ENCODE results near the gene LRP5. TPM values are rescaled to one million over a fixed set of nuclear protein-coding genes. Genes with fewer than 3 reads are reported as not detected.
A peak's percentile ranks its signal among the peaks of the same experiment; 100 is the strongest.
"Not testable (repeated sequence)": the region's sequence is repeated elsewhere in the genome, so short reads cannot be mapped to it uniquely, and the experiment has no call there.

The LRP5 gene
- total RNA-seq, 4 donors from 2014 or later = 32.6 to 68.9 (median 42.5) TPM

DNA sequence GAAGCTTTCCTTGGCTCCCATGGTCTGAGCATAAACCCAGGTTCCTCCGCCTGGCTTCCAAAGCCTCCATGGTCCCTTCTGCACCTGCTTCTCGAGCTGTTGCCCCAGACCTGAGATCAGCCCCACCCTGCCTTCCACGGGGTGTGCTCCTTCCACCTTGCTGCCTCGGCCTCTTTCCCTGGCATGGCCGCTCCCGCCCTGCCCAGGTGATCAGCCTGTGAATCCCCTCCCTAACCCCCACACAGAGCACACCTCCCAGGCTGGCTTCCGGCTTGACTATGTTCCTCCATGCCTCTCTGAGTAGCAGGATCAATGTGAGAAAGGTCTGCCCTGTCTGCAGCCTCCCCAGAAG is 145.5 kb downstream of the LRP5 start:
- 55 to 100% methylated on average over 1 to 5 of the region's 7 CpGs for WGBS, 2 donors (ENCODE audit: low coverage in 1 of 2)

DNA sequence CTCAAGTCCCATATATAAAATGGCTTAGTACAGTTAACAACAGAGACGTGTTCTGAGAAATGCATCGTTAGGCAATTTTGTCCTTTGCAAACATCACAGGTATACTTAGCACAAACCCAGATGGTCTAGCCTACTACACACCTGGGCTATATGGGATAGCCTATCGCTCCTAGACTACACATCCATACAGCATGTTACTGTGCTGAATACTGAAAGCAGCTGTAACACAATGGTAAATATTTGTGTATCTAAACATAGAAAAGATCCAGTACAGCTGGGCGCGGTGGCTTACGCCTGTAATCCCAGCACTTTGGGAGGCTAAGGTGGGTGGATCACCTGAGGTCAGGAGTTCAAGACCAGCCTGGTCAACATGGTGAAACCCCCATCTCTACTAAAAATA is 145.9 kb downstream of the LRP5 start:
- H3K4me1 ChIP-seq = peaks cover 0 to 26% (median 13%) of the 10 kb centered on the region in 3 donors
- not testable (repeated sequence) for ATAC-seq, H3K4me3 ChIP-seq, H3K27me3 ChIP-seq, H3K36me3 ChIP-seq, H3K27ac ChIP-seq, H3K9me3 ChIP-seq
- 71 to 77% methylated on average over 5 to 6 of the region's 6 CpGs for WGBS, 2 donors (ENCODE audit: low coverage in 1 of 2)

More for the DNA sequence above, 145.5 kb downstream of the LRP5 start:
- H3K27ac ChIP-seq = no peak overlapping the region
- H3K4me1 ChIP-seq = peaks cover 0 to 22% (median 9%) of the 10 kb centered on the region in 3 donors
- TF ChIP-seq POLR2A (IDR thresholded peaks at IDR 0.05) (no peak), EP300 (IDR thresholded peaks at IDR 0.05) (no peak), POLR2AphosphoS5 (IDR thresholded peaks at IDR 0.05) (no peak)
- TF ChIP-seq, protein P1, sequence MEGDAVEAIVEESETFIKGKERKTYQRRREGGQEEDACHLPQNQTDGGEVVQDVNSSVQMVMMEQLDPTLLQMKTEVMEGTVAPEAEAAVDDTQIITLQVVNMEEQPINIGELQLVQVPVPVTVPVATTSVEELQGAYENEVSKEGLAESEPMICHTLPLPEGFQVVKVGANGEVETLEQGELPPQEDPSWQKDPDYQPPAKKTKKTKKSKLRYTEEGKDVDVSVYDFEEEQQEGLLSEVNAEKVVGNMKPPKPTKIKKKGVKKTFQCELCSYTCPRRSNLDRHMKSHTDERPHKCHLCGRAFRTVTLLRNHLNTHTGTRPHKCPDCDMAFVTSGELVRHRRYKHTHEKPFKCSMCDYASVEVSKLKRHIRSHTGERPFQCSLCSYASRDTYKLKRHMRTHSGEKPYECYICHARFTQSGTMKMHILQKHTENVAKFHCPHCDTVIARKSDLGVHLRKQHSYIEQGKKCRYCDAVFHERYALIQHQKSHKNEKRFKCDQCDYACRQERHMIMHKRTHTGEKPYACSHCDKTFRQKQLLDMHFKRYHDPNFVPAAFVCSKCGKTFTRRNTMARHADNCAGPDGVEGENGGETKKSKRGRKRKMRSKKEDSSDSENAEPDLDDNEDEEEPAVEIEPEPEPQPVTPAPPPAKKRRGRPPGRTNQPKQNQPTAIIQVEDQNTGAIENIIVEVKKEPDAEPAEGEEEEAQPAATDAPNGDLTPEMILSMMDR (IDR thresholded peaks at IDR 0.05) = no peak
- H3K27me3 ChIP-seq = no peaks in the 10 kb centered on the region
- ATAC-seq = no peak
- no peaks in the 10 kb centered on the region for H3K9me3 ChIP-seq
- H3K4me3 ChIP-seq = no peak overlapping the region
- H3K36me3 ChIP-seq = no peaks in the 10 kb centered on the region

DNA sequence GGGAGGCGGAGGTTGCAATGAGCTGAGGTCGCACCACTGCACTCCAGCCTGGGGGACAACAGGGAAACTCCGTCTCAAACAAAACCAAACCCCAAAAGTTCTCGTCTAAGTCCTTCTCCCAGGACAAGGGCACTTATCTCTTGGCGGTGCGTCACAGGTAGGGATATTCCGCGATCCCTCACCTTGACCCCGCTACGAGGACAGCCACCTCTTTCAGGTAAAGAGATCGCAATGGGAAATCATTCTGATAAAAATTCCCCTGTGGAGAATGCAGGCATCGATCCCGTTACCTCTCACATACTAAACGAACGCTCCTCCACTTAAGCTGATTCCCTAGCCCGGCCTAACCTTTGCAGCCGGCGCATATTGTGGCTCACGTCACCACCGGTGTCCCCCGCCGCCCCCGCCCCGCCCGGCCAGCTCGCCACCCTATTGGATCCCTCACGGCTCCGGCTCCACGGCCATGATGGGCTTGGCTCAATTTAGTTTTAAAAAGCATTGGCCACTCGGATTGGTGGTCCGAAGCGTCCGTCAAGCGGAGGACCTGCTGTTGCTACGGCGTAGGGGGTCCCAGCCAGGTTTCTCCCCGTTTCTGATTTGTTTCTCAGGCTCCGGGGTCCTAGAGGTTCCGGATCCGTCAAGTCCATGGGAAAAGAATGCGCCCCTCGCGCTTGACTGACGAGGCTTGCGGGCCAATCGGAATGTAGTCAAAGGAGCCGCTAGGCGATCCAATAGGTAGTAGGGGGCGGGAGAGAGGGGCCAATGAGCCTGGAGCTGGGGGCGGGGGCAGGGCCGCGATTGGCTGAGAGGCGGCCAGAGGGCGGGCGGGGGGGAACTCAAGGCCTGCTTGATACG is 147.7 kb downstream of the LRP5 start:
- TF ChIP-seq, protein P1 (IDR thresholded peaks at IDR 0.05) = peak in 2 of 4 experiments; percentile 23 to 43
- TF ChIP-seq POLR2AphosphoS5 (IDR thresholded peaks at IDR 0.05) (peak; percentile 32), EP300 (IDR thresholded peaks at IDR 0.05) (no peak)
- Histone ChIP-seq H3K27ac (peak overlapping the region; percentile 91 to 99 (median 99)), H3K9me3 (no peaks in the 10 kb centered on the region), H3K4me3 (peak overlapping the region; percentile 84 to 97), H3K4me1 (peaks cover 1 to 44% (median 28%) of the 10 kb centered on the region in 3 donors), H3K36me3 (no peaks in the 10 kb centered on the region), H3K27me3 (no peaks in the 10 kb centered on the region)
- ATAC-seq = peak; percentile 94
- 1 to 17% methylated on average over 10 to 12 of the region's 56 CpGs for WGBS, 2 donors (ENCODE audit: low coverage in 1 of 2)

DNA sequence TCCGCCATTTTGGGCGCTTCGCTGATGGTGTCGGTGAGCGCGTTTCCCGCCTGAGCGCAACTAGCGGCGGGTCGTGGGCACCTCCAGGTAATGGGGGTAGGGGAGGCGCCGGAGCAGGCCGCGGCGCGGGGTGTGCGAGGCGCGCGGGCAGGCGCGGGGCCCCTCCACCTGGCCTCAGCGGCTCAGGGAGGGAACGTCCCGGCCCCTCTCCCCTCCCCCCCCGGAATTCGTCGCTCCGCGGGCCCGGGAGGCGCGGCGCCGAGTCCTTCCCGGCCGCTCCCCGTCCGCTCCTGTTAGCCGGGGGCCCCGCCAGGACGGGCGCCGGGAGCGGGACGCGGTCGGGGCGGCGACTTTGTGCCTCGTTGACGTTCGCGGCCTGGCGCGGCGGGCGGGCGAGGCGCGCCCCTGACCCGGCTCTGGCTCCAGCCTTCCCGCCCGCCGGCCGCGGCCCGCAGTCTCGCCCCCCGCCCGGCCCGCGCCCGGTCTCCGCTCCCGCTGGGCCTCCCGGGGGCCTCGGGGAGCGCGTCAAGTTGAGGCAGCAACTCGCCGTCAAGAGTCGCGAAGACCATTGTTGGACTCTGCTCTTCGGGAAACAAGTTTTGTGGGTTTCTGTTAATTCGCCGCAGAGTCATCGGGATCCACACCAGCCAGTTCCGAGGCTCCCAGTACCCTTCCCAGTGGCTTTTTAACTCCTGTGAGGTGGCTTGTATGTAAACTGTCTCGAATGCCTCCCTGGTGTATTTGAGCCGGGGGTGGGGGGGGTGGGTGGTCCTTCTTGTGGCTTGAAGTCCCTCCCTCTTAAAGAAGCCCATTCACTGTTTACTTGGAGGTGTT is 148.6 kb downstream of the LRP5 start, which contains the start of gene PPP6R3:
Gene PPP6R3, plus strand, starts transcription at position 12 of the 834 bp plus-strand sequence. CDS start 76,913 bp downstream, outside the sequence.
- Histone ChIP-seq H3K9me3 (no peaks in the 10 kb centered on the region), H3K4me1 (peaks cover 3 to 52% (median 32%) of the 10 kb centered on the region in 3 donors), H3K36me3 (no peaks in the 10 kb centered on the region), H3K4me3 (peak within 1 kb of the TSS; percentile 84 to 97), H3K27ac (peak within 1 kb of the TSS; percentile 91 to 99 (median 99)), H3K27me3 (no peaks in the 10 kb centered on the region)
- peak; percentile 69 for ATAC-seq
- TF ChIP-seq POLR2AphosphoS5 (IDR thresholded peaks at IDR 0.05) = peak; percentile 54
- TF ChIP-seq, protein P1 (IDR thresholded peaks at IDR 0.05) = peak in 2 of 4 experiments; percentile 11 to 30
- no peak for TF ChIP-seq EP300 (IDR thresholded peaks at IDR 0.05)
- peak; percentile 64 to 72 for TF ChIP-seq POLR2A (IDR thresholded peaks at IDR 0.05)
- 0% methylated on average over 5 to 11 of the region's 92 CpGs for WGBS, 2 donors (ENCODE audit: low coverage in 1 of 2)

DNA sequence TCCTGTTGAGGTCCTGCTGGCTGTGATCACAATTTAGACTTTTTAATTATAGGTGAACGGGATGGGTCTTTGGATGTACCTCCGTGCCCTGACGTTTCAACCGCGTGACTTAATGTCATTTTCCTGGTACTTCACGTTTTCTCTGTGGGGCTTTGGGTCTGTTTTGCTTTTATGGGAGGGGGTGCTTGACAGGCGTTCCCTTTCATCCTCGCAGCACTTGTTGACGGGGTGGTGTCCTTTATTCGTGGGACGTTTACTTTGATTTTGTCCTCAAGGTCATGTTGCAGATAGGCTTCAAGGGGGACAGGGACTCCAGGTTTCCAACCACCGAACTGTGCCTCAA is 149.2 kb downstream of the LRP5 start:
- Histone ChIP-seq H3K36me3 (no peaks in the 10 kb centered on the region), H3K4me1 (peaks cover 3 to 58% (median 32%) of the 10 kb centered on the region in 3 donors), H3K9me3 (no peaks in the 10 kb centered on the region), H3K27me3 (no peaks in the 10 kb centered on the region), H3K4me3 (peak overlapping the region; percentile 84 to 97), H3K27ac (peak overlapping the region; percentile 91 to 99 (median 99))
- no peak for ATAC-seq
- WGBS, 2 donors (ENCODE audit: low coverage in 1 of 2) = 0% methylated on average over 10 to 11 of the region's 12 CpGs
- TF ChIP-seq, protein P1 (IDR thresholded peaks at IDR 0.05) = no peak
- no peak for TF ChIP-seq POLR2A (IDR thresholded peaks at IDR 0.05)
- no peak for TF ChIP-seq POLR2AphosphoS5 (IDR thresholded peaks at IDR 0.05)
- TF ChIP-seq EP300 (IDR thresholded peaks at IDR 0.05) = no peak

All from gastroesophageal sphincter (tissue), 4 donors.